ENCODE data around the gene DISP3.

DISP3 gene

GRCh38 chr1:11529330-11529729, 50.4 kb downstream of the DISP3 start:
- no peak for DNase-seq (ENCODE audit: low read depth in 3 of 3)

DNA sequence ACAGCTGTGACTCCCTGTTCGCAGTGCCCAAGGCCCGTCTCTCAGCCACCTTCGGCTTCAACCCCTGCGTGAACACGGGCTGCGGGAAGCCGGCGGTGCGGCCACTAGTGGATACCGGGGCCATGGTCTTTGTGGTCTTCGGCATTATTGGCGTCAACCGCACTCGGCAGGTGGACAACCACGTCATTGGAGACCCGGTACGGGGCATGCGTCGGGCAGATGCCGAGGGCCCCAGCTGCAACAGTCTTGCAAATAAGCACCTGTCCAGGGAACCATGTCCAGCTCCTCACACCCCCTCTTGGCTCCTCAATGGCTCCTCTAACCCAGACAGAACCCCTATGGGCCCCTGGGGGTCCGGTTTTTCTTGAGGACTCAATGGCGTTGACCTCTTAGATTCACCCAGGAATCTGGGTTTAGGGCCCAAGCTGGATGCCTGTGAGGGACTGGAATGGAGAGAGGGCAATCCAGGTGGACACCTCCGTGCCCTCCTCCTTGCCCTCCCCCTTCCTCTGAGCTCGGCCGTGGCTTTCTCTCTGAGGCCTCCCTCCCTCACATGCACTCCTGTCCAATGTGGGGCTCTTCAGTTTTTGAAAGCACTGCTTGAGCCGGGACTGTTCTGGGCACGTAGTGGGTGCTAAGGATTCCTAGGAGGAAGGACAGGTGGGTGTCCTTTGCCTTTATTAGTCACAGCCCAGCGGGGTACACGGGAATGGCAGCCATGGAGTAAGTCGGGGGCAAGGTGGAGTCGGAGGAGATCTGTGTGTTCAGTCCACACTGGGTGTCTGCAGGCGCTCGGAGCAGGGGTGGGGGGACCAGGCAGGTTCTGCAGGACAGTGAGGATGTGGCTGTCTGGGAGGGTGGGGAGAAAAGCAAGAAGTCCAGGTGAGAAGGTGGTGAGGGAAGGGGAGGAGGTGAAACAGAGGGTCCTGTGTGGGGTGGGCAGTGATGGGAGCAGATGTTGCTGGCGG, 51.1 kb downstream of the DISP3 start:
- DNase-seq (ENCODE audit: low read depth in 3 of 3), result no peak

- DNase-seq (ENCODE audit: low read depth in 3 of 3), result no peak
Measured at GRCh38 chr1:11530731-11531311, 51.9 kb downstream of the DISP3 start.

- no peak for DNase-seq (ENCODE audit: low read depth in 3 of 3)
Measured at GRCh38 chr1:11531314-11531870, 52.4 kb downstream of the DISP3 start.

DNA sequence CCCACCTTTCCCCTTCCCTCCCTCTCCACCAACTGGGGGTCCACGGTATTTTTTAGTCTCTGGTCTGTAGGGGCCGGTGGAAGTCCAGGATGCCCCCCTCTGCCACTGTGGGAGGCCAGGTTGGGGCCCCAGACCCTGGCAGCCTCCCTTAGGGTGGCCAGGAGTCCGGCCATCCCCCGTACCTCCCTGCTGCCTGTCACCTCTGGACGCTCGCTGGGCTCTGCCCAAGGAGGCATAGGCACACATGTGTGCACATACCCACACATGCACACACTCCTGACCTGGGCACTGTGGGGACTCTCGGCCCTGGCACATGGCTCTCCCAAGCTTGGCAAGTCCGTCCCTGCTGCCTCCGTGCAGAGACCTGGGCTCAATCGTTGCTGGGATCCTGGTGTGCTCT, 53.0 kb downstream of the DISP3 start:
- DNase-seq (ENCODE audit: low read depth in 3 of 3), result no peak

DNA sequence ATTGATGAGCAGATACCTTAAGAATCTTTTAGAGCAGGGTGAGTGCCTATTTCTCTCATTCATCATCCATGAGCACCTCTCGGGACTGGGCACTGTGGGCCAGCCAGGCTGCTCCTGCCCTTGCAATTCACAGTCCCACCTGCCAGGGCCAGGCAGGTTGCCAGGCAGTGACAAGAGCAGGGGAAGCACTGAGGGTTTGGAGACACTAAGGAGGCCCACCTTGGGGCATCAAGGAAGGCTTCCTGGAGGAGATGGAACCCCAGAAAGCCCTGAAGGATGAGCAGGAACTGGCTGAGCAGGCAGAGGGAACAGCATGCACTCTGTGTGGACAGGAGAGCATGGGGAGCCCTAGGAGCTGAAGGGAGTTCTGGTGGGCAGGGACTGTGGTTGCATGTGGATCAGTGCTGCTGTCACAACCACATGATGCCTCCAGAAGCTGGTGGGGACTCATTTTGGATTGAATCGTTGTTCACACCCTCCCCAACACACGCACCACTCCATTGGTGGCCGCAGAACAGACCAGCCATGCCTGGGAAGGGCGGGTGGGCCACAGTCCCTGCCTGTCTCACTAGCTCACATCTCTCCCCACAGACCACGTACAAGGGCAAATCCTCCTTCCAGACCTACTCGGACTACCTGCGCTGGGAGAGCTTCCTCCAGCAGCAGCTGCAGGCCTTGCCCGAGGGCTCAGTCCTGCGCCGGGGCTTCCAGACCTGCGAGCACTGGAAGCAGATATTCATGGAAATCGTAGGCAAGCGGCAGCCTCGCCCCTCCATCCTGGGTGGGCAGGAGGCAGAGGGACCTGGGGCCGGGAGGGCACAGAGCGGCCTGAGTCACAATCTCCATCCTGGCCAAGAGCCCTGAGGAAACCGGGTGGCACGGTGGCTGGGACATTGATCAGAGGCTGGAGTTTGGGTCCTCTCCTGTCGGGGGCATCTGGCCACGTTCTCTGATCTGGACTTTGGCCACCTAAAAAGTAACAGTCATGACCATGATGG, 55.1 kb downstream of the DISP3 start:
- no peak for DNase-seq (ENCODE audit: low read depth in 3 of 3)

DNA sequence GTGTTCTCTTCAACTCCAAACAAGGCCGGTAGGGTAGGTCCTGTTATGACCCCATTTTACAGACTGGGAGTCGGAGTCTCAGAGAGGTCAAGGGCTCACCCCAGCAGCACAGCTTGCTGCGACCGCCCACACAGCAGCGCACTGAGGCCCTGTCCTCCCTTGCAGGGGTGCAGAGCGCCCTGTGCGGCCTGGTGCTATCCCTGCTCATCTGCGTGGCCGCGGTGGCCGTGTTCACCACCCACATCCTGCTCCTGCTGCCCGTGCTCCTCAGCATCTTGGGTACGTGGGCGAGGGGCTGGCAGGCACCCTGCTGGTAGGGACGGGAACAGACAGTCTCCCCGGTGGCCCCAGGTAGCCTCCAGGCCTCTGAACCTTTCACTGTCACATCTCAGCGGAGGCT, 55.9 kb downstream of the DISP3 start:
- DNase-seq (ENCODE audit: low read depth in 3 of 3), result no peak

DNA sequence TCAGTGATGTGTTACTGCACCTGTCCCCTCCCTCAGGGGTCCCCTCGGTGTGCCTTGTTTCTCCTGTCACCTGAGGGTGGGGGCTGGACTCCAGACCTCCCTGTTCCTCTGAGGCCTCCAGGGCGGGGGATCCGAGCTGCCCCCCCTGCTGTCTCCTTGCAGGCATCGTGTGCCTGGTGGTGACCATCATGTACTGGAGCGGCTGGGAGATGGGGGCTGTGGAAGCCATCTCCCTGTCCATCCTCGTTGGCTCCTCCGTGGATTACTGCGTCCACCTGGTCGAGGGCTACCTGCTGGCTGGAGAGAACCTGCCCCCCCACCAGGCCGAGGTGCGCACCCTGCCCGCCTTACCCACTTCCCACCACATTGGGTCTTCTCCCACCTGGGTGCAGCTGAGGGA, 56.4 kb downstream of the DISP3 start:
- DNase-seq (ENCODE audit: low read depth in 3 of 3), result no peak

GRCh38 chr1:11535761-11536572, 57.0 kb downstream of the DISP3 start:
- DNase-seq (ENCODE audit: low read depth in 3 of 3), result no peak

GRCh38 chr1:11536573-11537379, 57.8 kb downstream of the DISP3 start:
- DNase-seq (ENCODE audit: low read depth in 3 of 3), result no peak

DNA sequence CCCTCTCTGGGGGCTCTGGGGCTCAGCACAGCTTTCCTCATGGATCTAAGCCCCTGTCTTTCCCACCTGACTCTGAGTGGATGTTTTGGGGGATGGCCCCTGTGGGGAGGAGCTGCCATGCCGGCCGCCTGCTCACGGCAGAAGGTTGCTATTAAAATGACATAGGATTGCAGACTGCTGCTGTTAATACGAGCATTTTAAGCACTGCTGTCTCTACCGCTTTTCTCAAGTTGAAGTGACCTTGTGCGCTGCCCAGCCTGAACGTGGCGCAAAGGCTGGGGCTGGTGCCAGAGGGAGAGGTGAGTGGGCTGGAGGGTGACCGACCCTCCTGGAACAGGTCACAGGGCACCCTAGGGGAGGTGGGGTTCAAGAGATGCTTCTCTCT, 58.4 kb downstream of the DISP3 start:
- no peak for DNase-seq (ENCODE audit: low read depth in 3 of 3)

- no peak for DNase-seq (ENCODE audit: low read depth in 3 of 3)
Measured at GRCh38 chr1:11537854-11538591, 59.1 kb downstream of the DISP3 start.

- DNase-seq (ENCODE audit: low read depth in 3 of 3), result no peak
Measured at GRCh38 chr1:11538886-11539285, 59.9 kb downstream of the DISP3 start.

- no peak for DNase-seq (ENCODE audit: low read depth in 3 of 3)
Measured at GRCh38 chr1:11539850-11540772, 61.2 kb downstream of the DISP3 start.

DNA sequence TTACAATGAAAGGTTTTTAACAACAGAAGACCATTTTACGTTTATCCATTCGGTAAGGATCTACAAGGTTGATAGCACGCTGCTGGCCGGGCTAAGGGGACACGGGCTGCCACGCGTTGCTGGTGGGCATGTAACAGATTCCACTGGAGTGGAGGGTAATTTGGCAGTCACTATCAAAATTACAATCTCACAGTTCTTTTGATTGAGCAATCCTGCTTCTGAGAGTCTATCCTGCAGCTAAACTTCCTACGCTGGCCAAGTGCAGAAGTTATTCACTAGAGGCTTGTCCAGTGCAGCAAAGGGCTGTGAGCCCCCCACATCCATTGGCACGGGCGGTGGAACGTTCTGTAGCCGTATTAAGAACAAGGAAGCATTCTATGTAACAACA, 61.8 kb downstream of the DISP3 start:
- no peak for DNase-seq (ENCODE audit: low read depth in 3 of 3)

DNA sequence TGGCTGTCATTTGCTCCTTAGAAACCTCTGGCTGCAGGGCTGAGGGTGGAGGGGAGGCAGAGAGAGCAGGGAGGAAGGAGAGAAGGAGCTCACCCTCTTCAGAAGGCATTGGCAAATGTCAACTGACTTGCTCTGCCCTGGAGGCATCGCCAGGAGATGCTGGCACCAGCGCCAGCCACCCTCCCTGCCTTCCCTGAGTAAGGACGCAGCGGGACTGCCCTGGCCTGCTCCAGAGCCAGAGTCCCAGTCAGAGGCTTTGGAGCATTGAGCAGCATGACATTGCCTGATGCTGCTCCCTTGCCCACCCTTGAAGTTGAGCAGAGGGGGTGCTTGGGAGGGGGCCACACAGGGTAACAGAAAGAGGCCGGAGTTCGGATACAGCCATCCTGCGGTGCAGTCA, 62.3 kb downstream of the DISP3 start:
- DNase-seq (ENCODE audit: low read depth in 3 of 3), result no peak

- DNase-seq (ENCODE audit: low read depth in 3 of 3), result no peak
Measured at GRCh38 chr1:11541956-11542355, 63.0 kb downstream of the DISP3 start.

DNA sequence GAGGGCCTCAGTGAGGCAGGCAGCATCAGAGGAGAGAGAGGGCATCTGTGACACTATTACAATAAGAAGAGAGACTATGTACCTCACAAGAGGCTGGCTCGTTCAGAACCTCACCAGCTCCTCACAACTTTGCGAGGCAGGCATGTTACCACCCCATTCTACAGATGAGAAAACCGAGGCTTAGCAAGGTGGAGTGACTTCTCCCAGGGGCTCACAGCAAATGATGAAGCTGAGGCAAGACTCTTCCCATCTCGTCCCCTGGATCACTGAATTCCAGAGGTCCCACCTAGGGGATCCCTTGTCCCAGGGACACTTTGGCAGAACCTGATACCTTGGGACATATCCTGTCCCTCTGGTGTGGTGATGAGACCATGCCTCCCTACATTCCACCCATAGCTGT, 64.4 kb downstream of the DISP3 start:
- DNase-seq (ENCODE audit: low read depth in 3 of 3), result no peak

All from stimulated activated CD4-positive, alpha-beta T cell treated with anti-CD3 and anti-CD28 coated beads, TNF-alpha, amount 100 ng/mL, for 24 hours (primary cell).